Measurements from ENCODE around the gene OPA1.

OPA1 gene

GRCh38 chr3:193648542-193649076 lies 55.6 kb downstream of the OPA1 start:
- DNase-seq (ENCODE audit: low read depth): no peak

GRCh38 chr3:193650585-193650984 lies 57.6 kb downstream of the OPA1 start:
- DNase-seq (ENCODE audit: low read depth): no peak

- DNase-seq (ENCODE audit: low read depth): no peak
These were observed 62.9 kb downstream of the OPA1 start for GRCh38 chr3:193655831-193656433.

DNA sequence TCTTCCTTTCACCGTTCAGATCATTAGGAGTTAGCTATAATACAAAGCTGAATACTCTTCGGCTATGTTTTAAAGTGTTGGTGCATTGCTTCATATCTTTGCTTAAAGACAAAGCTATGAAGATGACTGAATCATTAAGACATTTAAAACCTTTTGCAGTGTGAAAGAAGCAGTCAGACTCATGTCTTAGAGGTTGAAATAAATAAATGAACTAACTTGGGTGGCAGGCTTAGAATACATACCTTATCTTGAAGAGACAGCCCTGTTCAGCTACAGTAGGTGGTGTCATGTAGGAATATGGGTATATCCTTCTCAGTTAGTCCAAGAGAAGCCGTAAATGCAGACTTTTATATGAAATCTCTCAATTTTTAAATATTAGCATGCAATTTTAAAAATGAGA lies 63.4 kb downstream of the OPA1 start:
- DNase-seq (ENCODE audit: low read depth): no peak

DNA sequence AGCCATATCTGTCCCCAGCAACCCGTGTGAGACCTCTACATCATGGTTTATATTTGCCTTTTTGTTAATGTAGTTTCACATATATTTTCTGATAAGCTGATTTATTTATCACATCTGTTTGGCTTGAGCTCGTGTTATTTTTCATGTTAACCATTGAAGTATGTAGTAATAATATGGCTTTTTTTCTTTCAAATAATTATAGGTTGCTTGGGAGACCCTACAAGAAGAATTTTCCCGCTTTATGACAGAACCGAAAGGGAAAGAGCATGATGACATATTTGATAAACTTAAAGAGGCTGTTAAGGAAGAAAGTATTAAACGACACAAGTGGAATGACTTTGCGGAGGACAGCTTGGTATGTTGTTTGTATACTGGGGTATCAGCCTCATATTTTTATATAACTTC lies 63.9 kb downstream of the OPA1 start:
- no peak for DNase-seq (ENCODE audit: low read depth)

DNA sequence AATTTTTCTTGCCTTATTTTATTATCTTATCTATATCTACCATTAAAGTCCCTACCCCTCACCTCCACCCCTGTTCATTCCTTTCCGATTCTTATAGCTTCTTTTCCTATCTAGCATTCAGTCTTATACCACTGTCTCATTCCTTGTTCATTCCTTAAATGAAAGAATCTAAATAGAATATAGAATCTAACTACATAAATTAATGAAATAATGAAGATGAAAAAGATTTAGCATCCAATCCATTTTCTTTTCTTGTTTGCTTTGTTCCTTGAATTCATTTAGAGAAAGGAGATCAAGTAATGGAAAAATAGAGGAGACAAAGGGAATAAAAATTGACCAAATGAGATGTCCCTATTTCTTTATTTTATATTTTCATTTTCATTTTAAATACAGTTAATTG lies 67.2 kb downstream of the OPA1 start:
- DNase-seq (ENCODE audit: low read depth): no peak

DNA sequence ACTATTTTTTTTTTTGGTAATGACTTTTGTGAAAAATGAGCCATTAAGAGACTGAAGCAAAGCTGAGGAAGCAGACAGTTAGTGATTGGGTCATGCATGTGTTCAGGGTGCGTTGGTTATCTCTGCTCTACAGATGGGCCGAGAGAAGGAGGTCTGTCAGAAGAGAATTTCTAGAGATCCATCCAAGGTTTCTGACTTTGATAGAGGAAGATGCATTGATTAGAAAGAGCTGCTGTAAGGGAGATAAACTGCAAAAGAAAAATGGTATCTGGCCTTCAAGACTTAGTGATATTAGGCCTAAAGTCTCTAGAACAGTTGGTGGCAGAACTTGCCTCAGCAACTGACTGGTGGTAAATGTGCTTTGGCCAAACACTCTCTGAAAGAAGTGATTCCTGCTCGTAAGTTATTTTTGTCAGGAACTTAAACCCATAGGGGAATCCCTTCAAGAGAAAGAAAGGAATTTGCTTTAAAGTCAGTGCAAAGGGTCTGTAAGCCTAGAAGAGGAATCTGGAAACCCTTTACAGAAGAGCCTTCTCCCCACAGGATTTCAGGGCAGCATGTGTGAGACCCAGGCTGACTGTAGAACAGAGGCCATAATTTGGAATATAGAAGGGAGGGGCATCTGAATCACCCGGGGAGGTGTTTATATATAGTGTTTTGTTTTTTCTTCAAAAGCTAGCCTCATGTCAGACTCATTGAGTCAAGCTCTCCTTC lies 67.8 kb downstream of the OPA1 start:
- DNase-seq (ENCODE audit: low read depth): no peak

DNA sequence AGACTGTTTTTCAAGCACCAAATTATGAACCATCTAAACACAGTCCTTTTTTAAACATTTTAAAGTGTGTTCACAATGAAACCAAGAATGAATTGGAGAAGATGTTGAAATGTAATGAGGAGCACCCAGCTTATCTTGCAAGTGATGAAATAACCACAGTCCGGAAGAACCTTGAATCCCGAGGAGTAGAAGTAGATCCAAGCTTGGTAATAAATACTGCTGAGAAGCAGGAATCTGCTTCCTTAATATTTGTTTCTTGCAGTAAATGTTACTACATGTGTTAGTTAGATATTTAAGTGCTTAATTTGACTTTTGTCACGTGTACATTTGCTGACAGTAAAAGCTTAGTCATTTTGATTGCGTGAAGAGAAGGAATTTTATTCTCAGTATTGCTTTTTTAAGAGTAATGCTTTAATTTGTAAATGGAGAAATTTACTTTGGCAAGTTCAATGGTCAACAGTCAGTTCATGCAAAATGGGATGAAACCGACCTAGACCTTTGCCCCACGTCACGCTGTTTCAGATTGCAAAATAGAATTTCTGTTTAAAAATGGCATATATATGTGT lies 69.8 kb downstream of the OPA1 start:
- DNase-seq (ENCODE audit: low read depth): no peak

- DNase-seq (ENCODE audit: low read depth): no peak
These were observed 72.5 kb downstream of the OPA1 start for GRCh38 chr3:193665370-193665989.

- no peak for DNase-seq (ENCODE audit: low read depth)
These were observed 80.8 kb downstream of the OPA1 start for GRCh38 chr3:193673845-193674244.

- no peak for DNase-seq (ENCODE audit: low read depth)
These were observed 81.7 kb downstream of the OPA1 start for GRCh38 chr3:193674714-193675113.

- DNase-seq (ENCODE audit: low read depth): no peak
These were observed 84.7 kb downstream of the OPA1 start for GRCh38 chr3:193677734-193678133.

GRCh38 chr3:193680220-193680619 lies 87.2 kb downstream of the OPA1 start:
- DNase-seq (ENCODE audit: low read depth): no peak

DNA sequence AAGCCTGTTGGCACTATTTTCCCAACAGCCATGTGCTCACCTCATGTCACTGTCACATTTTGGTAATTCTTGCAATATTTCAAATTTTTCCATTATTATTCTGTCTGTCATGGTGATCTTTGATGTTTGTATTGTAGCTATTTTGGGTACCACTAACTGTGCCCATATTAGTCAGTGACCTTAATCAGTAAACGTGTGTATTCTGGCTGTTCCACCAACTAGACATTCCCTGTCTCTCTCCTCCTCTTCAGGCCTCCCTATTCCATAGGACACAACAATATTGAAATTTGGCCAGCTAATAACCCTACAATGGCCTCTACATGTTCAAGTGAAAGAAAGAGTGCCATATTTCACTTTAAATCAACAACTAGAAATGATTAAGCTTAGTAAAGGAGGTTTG lies 88.6 kb downstream of the OPA1 start:
- no peak for DNase-seq (ENCODE audit: low read depth)

DNA sequence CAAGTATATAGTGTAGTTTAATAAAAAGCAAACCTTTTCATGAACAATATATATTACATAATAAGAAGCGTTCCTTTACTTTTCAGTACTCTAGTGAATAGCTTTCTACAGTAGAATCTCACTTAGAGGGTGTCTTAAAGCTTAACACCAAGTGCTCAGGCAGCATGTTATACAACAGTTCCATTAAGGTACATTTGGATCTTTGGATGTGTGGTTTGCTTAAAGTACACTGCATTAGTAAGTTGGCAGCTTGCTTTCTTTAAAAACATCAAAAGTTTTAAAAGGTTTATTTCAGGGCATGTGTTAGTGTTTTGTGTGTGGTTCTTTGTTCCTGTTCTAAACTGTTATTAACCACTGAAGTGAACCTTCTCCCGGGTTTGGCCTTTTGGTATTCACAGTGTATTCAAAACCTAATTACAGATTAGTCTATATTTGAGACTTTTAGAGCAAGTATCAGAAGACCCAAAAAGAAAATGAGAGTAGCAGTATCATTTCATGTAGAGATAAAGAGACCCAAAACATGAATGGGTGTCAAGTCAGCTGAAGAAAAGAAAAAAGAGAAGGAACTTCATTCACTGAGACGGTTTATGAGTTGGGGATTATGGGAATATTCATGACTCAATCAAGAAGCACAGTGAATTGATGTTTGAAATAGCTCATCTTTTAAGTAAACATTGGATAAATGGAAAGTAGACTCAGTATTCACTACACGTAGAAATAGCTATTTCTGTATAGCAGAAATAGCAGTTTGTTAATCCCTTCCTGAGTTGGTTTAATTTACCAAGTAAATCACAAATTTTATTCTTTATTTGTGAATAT lies 93.9 kb downstream of the OPA1 start:
- no peak for DNase-seq (ENCODE audit: low read depth)

DNA sequence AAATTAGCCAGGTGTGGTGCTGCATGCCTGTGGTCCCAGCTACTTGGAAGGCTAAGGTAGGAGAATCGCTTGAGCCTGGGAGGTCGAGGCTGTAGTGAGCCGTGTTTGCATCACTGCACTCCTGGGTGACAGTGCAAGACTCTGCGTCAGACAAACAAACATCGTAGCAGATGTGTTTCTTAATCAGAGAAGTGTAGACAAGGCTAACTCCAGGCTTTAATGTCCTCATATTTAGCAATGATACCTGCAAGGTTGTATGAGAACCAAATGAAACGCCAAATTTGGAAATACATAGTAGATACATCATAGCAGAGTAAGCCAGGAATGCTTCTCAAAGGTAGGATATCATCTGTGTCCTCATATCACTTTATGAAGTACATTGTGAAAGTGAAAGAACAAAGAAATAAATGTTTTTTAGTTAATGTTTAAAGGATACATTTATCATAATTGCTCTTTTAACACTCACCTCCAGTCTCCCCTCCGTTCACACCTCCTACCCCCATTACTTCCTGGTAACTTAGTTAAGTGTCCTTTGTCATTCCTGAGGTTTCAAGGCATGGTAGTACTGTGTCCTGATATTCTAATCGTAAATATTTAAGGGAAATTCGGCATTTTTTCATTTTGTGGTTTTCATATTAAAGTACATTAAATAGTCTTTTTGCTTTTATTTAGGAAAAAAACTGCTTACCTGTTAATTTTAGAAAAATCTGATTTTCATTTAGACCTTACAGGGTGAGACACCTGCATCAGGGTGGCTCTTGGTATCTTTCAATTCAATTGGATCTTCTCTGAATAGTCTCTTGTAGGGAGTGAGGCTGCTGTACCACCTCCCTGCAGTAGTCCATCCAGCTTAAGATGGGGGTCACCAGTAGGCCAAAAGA lies 96.1 kb downstream of the OPA1 start:
- DNase-seq (ENCODE audit: low read depth): no peak

DNA sequence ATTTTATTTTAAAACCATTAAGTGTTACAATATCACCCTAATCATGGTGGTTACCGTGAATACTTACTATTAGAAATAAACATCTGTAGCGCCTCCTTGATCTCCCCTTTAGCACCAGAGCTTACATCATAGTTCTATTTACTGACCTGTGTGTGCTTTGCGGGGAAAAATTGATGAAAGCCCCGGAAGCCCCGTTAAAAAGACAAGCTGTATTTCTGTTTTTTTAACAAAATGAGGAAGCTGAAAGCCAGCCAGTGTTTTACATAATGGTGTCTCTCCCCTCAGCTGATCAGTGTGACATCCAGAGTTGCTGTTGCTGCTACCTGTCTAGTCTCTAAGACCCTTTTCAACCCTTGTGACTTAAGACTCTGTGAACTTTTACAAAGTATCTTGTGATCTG lies 100.8 kb downstream of the OPA1 start:
- no peak for DNase-seq (ENCODE audit: low read depth)

DNA sequence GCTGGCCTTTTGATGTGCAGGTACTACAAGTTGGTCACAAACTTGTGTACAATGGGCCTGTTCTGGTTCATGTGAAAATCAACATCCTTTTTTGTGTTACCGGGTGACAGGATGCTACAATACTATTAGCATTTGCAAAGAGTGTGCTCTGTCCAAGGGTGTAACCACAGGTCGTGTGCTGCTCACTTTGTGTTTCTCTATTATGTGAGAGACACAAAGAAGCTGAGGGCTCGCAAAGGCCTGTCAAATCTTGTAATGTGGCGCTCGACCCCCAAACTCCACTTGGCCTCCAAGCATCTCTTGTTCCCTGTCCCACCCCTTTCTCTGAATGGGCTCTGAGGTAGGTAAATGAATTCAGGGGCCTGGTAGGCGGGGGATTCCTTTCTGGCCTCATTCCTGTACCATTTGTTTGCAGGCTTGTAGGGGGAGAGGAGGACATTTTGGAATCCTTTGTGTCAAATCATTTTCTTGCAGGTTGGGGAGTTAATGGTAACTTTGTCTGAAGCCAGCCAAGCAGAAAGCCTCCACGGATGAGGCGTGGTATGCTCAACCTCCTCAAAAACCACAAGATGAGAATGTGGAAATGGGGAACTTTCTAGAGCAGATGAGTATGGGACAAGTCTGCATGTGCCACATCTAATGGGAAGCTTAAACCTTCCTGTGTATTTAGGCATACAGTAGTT lies 109.1 kb downstream of the OPA1 start:
- DNase-seq (ENCODE audit: low read depth): no peak

GRCh38 chr3:193702967-193703366 lies 110.0 kb downstream of the OPA1 start:
- DNase-seq (ENCODE audit: low read depth): no peak

DNA sequence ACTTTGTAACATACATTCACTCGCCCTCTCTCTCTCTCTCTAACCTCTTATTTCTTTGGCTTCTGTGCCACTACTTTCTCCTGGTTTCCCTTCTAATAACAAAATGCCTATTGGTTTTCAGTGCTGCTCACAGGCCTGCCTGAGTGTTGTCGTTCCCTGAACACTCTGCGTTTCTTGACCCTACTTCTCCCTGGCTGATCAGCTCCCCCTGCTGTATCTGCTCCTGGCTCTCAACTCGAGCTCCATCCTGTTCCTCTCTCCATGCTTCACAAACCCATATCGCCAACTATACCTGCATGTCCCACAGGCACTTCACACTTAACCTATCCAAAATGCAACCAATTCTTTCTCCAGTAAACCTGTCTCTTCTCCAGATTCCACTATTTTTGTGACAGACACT lies 111.4 kb downstream of the OPA1 start:
- DNase-seq (ENCODE audit: low read depth): no peak

GRCh38 chr3:193708270-193708669 lies 115.3 kb downstream of the OPA1 start:
- DNase-seq (ENCODE audit: low read depth): no peak

Measured in stimulated activated CD8-positive, alpha-beta memory T cell treated with anti-CD3 and anti-CD28 coated beads, Interleukin-4, amount 100 ng/mL, for 24 hours (primary cell).